Tracheal epithelial cell (primary cell): Measurements from ENCODE around the gene CCDC150. TPM values are rescaled to one million over a fixed set of nuclear protein-coding genes. Genes with fewer than 3 reads are reported as not detected.

Experiments used
- total RNA-seq: library from RNA; depleted of rRNA; stranded (reverse); fragments of >200 nt; gene quantifications from 2 replicates; pipeline ENCODE4 v1.2.1, GENCODE V29; 2014

CCDC150 gene
- total RNA-seq, result 0.21 and 4.6 TPM in 2 replicates

DNA sequence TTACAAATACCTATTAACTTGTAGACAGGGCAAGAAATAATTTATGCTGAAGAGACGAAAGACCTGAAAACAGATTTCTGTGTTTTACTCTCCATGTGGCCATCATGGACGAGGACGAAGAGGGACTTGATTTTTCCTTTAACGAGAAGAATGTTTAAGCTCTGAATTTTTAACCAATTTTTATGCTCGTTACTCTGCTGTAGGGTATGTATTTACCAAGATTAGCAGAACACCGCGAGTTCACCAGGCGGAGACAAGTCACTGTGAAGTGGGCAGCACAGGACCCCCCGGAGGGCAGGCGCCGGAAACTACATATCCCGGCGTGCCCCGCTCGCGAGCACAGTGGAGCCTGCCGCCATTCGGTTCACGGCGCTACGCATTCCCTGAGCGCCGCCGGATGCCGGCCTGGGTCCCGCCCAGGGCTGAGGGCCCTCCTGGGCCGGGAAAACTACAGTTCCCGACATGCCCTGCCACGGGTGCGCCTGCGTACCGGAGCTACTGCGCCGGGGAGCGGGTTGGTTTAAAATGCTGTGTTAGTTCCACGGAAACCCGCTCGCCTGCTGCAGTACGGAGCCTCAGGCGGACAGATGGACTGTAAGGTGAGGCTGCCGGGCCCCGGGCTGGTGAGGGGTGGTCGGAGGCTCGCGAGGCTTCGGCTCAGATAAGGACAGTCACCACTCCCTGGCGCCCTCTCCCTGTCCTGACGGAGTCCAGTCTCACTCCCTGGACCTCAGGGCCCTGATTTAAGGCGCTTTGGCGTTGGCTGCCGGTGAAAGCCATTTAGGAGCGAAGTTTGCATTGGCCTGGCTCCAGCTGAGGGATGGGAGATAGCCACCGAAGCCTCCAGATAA lies at the start of gene CCDC150:
CCDC150 (plus strand) TSS at position 536 of the 851 bp plus-strand sequence; CDS start at position 588, 52 bp downstream.

DNA sequence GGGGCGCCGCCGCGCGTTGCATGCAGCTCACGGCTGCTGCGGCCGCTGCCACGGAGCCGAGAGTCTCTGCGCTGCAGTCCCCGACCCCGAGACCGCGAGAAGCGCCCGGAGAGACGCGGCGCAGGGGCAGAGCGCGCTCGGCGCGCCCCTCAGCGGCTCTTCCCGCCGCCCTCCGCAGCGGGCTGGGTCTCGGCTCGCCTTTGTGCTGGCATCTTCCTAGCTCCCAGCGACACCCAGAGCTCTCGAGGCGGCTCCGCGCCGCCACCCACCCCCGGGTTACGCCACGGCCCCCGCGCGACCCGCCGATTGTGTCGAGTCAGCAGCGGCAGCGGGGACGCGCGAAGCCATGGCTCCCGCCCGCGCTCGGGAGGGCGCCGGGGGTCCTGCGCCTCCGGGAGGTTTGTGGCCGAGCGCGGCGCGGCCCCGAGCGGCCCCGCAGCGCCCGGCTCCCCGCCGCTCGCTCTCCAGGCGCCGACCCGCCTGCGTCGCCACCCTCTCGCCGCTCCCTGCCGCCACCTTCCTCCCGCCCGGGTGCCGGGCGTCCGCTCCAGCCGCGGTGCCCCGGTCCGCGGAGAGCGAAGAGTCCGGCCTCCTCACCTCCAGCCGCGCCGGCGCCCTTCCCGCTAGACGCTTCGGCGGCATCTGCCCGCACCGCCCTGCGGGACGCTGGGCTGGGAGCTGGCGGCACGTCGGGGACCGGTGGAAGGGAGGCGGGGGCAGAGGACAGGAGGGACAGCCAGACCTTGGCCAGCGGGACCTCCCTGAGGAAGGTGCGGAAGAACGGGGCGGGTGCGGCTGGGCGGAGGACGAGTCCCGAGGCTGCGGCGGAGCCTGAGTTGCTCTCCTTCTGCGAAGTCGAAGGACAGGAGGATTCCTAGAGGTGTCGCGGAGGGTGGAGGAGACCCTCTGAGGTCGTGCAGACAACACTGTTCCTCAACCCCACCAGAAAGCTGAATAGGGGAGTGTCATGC lies 46.3 kb upstream of the CCDC150 start, which contains the start of gene HECW2:
HECW2 (minus strand) TSS at position 644 of the 971 bp plus-strand sequence.

Other genes starting within 250 kb of the CCDC150 start
- under 0.01 and 2.2 TPM in 2 replicates for gene HECW2, start 46.2 kb upstream of the CCDC150 start, total RNA-seq
- 38.8 and 45.1 TPM in 2 replicates for gene GTF3C3, start 160.0 kb downstream of the CCDC150 start, total RNA-seq
- gene C2orf66, start 169.6 kb downstream of the CCDC150 start, total RNA-seq, result 0.24 and 0.43 TPM in 2 replicates